Gastrocnemius medialis (tissue), 4 donors: ENCODE measurements around the gene RNF103. TPM values are rescaled to one million over a fixed set of nuclear protein-coding genes. Genes with fewer than 3 reads are reported as not detected.

ENCODE experiments used
- ATAC-seq, 2 donors: fragments of 150-250 bp; one replicate each; pipeline ENCODE4 v1.9.1; 2016
- DNase-seq, 2 donors: peaks; one replicate each; pipeline ENCODE4 v3.0.0-alpha.2; 2019
- H3K27ac ChIP-seq, 4 donors: fragments of 200-600 bp; sonication (generic); 1 replicate in 1 of 4; 2 replicates in 3 of 4; pipeline ENCODE4 v1.5.1; 2016 to 2018; ENCODE audit warnings: mild to moderate bottlenecking in 2 of 4, moderate library complexity in 1 of 4
- H3K27me3 ChIP-seq, 3 donors: fragments of 200-600 bp; sonication (generic) in 2 of 3; 1 replicate in 1 of 3; 2 replicates in 2 of 3; pipeline versions ENCODE4 v1.5.1 to v1.6.0; 2016 to 2019; ENCODE audit warnings: mild to moderate bottlenecking in 1 of 3, moderate library complexity in 1 of 3
- H3K36me3 ChIP-seq, 2 donors: fragments of 200-600 bp; sonication (generic) in 1 of 2; one replicate each; pipeline ENCODE4 v1.5.1; 2017 to 2018
- H3K4me1 ChIP-seq, 2 donors: fragments of 200-600 bp; sonication (generic) in 1 of 2; one replicate each; pipeline ENCODE4 v1.5.1; 2016 to 2017; ENCODE audit warnings: mild to moderate bottlenecking in 2 of 2
- H3K4me3 ChIP-seq, 4 donors: fragments of 200-600 bp; sonication (generic) in 3 of 4; 1 replicate in 1 of 4; 2 replicates in 3 of 4; pipeline ENCODE4 v1.5.1; 2016 to 2019; ENCODE audit warnings: mild to moderate bottlenecking in 2 of 4
- H3K9me3 ChIP-seq, 3 donors: fragments of 200-600 bp; sonication (generic) in 2 of 3; 1 replicate in 1 of 3; 2 replicates in 2 of 3; pipeline ENCODE4 v1.5.1; 2016 to 2019
- POLR2A ChIP-seq, 2 donors: fragments of 450-650 bp; IDR thresholded peaks; one replicate each; pipeline ENCODE4 v1.6.1; 2017; ENCODE audit warnings: antibody characterized with exemption in 2 of 2, mild to moderate bottlenecking in 2 of 2, moderate library complexity in 2 of 2
- in situ Hi-C, 4 donors: fragments of 200-750 bp; cut with MboI; loops; one replicate each; pipeline versions ENCODE4 v1.15.0 to v1.8.0; 2017; ENCODE audit warnings: low sequenced_read_pairs in 4 of 4
- intact Hi-C: fragments of 100-400 bp; cut with DNase I; formaldehyde crosslinking; loops from one replicate; pipeline ENCODE4 v1.15.1; 2023; ENCODE audit warnings: low total_unique reads
- total RNA-seq, 4 donors: library from RNA; depleted of rRNA; stranded (reverse); fragments of >200 nt; gene quantifications; one replicate each; pipeline versions ENCODE4 v1.1.0 to v1.2.3, GENCODE V29; 2016
- TF ChIP-seq, protein P1 (sequence below), 5 experiments: fragments of 450-650 bp in 3 of 5; fragments of 200-600 bp in 2 of 5; sonication (generic) in 2 of 5; IDR thresholded peaks in 4 of 5; conservative IDR thresholded peaks in 1 of 5; 1 replicate in 4 of 5; 2 replicates in 1 of 5; pipeline ENCODE4 v1.5.1; 2016 to 2019; ENCODE audit warnings: antibody characterized with exemption in 5 of 5, mild to moderate bottlenecking in 3 of 5, moderate library complexity in 3 of 5

RNF103 gene
- total RNA-seq, 4 donors from 2014 or later: 21.8 to 31.1 (median 23.8) TPM

DNA sequence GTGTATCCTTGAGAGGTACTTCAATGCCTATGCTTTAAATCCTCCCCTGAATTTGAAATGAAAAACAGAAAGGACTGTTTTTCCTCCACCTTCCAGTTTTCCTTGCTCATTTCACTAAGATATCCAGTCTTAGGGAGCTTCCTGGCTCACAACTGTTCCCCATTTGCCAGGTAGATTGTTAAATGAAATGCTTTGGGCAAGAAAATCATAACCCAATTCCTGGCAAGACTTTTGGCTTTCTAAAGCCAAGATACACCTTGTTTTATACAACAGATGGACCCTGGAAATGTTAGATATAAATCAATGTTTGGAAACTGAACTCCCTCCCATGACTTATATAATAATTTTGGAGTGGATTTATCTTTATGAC is 56.9 kb downstream of the RNF103 start:
- Histone ChIP-seq H3K4me1 (peaks cover 9 to 11% of the 10 kb centered on the region in 2 donors), H3K9me3 (no peaks in the 10 kb centered on the region), H3K27me3 (no peaks in the 10 kb centered on the region), H3K4me3 (no peak overlapping the region), H3K27ac (no peak overlapping the region), H3K36me3 (no peaks in the 10 kb centered on the region)
- in situ Hi-C loops (loop anchor here in 1 of 4 donors (25.0 kb wide), 1 partner anchor 355 kb away; no protein-coding TSS in a partner anchor), intact Hi-C loops (no loop called here)
- TF ChIP-seq, protein P1, sequence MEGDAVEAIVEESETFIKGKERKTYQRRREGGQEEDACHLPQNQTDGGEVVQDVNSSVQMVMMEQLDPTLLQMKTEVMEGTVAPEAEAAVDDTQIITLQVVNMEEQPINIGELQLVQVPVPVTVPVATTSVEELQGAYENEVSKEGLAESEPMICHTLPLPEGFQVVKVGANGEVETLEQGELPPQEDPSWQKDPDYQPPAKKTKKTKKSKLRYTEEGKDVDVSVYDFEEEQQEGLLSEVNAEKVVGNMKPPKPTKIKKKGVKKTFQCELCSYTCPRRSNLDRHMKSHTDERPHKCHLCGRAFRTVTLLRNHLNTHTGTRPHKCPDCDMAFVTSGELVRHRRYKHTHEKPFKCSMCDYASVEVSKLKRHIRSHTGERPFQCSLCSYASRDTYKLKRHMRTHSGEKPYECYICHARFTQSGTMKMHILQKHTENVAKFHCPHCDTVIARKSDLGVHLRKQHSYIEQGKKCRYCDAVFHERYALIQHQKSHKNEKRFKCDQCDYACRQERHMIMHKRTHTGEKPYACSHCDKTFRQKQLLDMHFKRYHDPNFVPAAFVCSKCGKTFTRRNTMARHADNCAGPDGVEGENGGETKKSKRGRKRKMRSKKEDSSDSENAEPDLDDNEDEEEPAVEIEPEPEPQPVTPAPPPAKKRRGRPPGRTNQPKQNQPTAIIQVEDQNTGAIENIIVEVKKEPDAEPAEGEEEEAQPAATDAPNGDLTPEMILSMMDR (IDR thresholded peaks at IDR 0.05 in 4 of 5, conservative IDR thresholded peaks at IDR 0.05 in 1 of 5): no peak
- no peak for TF ChIP-seq POLR2A (IDR thresholded peaks at IDR 0.05)
- ATAC-seq (no peak), DNase-seq (no peak)

DNA sequence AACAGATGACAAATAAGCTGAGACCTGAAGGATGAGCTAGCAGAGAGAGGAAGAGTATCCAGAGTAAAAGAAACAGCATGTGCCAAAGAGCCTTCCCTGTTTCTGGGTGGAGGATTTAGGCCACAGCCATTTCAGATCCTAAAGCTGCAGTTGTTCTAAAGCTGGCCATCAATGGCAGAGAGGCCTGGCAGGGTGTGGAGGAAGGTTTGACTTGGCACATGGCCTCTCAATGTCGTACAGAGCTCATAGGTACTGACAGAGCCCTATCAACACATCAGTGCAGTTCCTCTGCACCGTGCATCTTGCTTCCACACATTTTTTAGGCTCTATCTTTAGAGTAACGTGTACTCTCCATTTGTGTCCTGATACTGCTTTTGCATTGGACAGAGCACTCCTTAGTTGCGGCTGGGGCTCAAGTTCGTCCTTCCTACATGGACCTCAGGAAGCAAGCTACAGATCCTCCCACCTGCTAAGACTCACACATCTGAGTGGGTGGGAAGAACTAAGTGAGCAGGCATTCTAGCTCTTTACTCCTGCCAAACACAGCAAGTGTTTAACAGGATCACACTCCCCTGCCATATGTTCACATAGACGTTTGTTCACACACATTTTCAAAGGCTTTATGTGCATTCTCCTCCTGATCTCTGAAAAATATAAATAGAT is 57.4 kb downstream of the RNF103 start:
- in situ Hi-C loops: loop anchor here in 1 of 4 donors (25.0 kb wide), 1 partner anchor 354 kb away; no protein-coding TSS in a partner anchor
- ATAC-seq: no peak
- Histone ChIP-seq H3K4me1 (peaks cover 14 to 16% of the 10 kb centered on the region in 2 donors), H3K4me3 (no peak overlapping the region), H3K27ac (no peak overlapping the region), H3K27me3 (no peaks in the 10 kb centered on the region), H3K36me3 (no peaks in the 10 kb centered on the region), H3K9me3 (no peaks in the 10 kb centered on the region)
- no peak for DNase-seq
- TF ChIP-seq, protein P1 (IDR thresholded peaks at IDR 0.05 in 4 of 5, conservative IDR thresholded peaks at IDR 0.05 in 1 of 5): no peak
- TF ChIP-seq POLR2A (IDR thresholded peaks at IDR 0.05): no peak
- intact Hi-C loops: no loop called here

DNA sequence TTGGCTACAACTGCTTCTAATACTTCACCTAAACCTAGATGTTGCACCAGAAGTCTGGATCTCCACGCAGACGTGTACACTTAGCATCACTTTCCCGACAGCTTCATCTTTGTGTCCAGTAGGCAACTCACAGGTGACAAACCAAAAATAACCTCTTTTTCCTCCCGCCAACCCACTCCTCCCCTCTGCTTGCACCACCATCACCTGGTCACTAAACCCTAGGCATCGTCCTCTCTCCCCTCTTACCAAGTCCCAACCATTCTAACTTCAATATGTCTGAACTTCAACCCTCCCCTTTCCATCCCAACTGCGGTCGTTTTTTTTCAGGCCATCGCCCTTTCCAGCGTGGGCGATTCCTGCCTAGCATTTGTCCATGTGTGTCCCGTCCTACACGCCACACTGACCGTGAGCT is 60.0 kb downstream of the RNF103 start:
- in situ Hi-C loops (loop anchor here in 1 of 4 donors (25.0 kb wide), 1 partner anchor 351 kb away; no protein-coding TSS in a partner anchor), intact Hi-C loops (loop anchor here (1.0 to 5.0 kb wide), 4 partner anchors 51 to 139 kb away; partner anchors contain the start of genes KDM3A and RNF103)
- no peaks in the 10 kb centered on the region for H3K27me3 ChIP-seq
- H3K27ac ChIP-seq: peak overlapping the region; percentile 97 to 99 (median 99)
- no peaks in the 10 kb centered on the region for H3K9me3 ChIP-seq
- ATAC-seq: peak in 1 of 2 donors; percentile 21
- no peaks in the 10 kb centered on the region for H3K36me3 ChIP-seq
- H3K4me3 ChIP-seq: peak overlapping the region; percentile 81 to 90 (median 86)
- TF ChIP-seq POLR2A (IDR thresholded peaks at IDR 0.05): no peak
- TF ChIP-seq, protein P1 (IDR thresholded peaks at IDR 0.05 in 4 of 5, conservative IDR thresholded peaks at IDR 0.05 in 1 of 5): no peak
- H3K4me1 ChIP-seq: peaks cover 18 to 22% of the 10 kb centered on the region in 2 donors
- DNase-seq: no peak

DNA sequence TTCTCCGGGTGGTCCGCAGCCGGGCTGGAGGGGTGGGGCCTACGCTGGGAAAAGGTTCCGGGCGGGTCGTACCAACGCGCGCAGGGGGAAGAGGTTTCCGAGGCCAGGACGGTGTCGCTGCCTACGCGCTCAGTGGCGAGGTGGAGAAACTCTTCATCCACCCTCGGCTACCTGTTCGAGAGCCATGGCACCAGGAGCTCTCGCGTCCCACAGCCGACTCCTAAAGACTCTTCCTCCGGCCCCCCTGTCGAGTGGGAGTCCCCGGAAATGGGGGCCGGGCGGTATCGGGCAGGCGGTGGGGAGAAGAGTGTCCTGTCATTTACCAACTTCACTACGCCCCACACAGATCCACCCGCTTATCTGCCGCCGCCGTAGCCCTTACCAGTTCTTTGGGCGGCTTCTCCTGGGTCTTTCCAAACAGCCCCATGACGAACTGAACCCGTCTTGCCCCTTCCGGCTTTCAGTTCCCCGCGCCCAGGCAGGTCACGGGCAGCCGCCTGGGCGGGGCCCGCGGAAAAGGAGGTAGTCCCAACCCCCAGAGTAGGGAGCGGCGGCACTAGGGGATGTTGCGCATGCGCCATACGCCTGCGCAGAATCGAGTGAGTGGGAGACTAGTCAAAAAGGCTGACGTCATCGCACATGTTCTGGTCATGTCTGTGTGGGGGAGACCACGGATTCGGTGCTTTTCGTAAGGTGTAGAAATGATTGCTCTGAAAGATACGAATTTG is 60.6 kb downstream of the RNF103 start, which contains the start of gene CHMP3:
CHMP3 (minus strand) TSS at position 522 of the 728 bp plus-strand sequence; CDS start at position 427, 95 bp downstream.
- Histone ChIP-seq H3K4me1 (peaks cover 18 to 23% of the 10 kb centered on the region in 2 donors), H3K36me3 (no peaks in the 10 kb centered on the region), H3K4me3 (peak within 1 kb of the TSS; percentile 81 to 90 (median 86)), H3K27ac (peak within 1 kb of the TSS; percentile 97 to 99 (median 99)), H3K27me3 (no peaks in the 10 kb centered on the region), H3K9me3 (no peaks in the 10 kb centered on the region)
- DNase-seq: peak; percentile 92 to 95
- intact Hi-C loops: loop anchor here (1.0 to 5.0 kb wide), 4 partner anchors 51 to 139 kb away; partner anchors contain the start of genes KDM3A and RNF103
- ATAC-seq: peak; percentile 95
- in situ Hi-C loops: loop anchor here in 1 of 4 donors (25.0 kb wide), 1 partner anchor 351 kb away; no protein-coding TSS in a partner anchor
- TF ChIP-seq, protein P1 (IDR thresholded peaks at IDR 0.05 in 4 of 5, conservative IDR thresholded peaks at IDR 0.05 in 1 of 5): peak in 1 of 5 experiments; percentile 19
- TF ChIP-seq POLR2A (IDR thresholded peaks at IDR 0.05): peak; percentile 72 to 75
